HG03521 (cell line): ENCODE results near the gene KRT84.

Source experiments
- ATAC-seq: cut with Tn5 transposase; IDR thresholded peaks from one replicate; pipeline ENCODE4 v1.9.1; 2021; ENCODE audit warnings: mild to moderate bottlenecking, moderate library complexity; ENCODE audit not compliant: unreplicated experiment

Gene KRT84

GRCh38 chr12:52389313-52390207 is 4.1 kb upstream of the KRT84 start:
- no peak for ATAC-seq

DNA sequence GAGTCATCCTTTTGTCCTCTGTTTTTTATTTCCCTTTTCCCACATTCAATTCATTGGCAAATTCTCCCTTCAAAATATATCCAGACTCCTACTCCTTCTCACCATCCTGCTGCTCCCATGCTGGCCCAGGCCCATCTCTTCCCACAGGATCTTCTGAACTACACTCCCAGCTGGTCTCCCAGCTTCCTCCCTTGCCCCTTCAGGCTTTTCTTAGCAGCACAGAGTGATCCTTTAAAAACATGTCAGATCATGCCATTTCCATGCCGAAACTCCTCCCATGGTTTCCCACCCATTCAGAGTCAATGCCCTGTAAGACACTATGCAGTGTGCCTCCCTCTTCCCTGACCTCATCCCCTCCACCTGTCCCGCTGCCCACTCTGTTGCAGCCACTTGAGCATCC is 2.4 kb upstream of the KRT84 start:
- no peak for ATAC-seq

DNA sequence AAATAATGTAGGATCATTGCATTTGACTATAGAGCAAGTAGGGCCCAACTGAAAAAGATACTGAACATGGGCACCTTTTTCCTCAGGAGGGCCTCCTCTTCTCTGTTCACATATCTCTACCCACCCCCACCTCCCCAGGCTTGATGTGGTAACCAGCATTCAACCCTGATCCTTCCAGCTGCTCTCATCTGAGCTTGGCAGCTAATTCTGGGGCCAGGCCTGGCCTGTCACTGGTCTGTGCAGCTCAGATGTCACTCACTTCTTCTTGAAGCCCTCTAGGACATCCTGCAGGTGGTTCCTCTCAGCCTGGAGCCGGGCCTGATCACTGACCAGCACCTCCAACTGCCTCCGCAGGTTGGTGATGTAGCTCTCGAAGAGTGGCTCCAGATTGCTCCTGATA is 2.1 kb downstream of the KRT84 start:
- no peak for ATAC-seq

DNA sequence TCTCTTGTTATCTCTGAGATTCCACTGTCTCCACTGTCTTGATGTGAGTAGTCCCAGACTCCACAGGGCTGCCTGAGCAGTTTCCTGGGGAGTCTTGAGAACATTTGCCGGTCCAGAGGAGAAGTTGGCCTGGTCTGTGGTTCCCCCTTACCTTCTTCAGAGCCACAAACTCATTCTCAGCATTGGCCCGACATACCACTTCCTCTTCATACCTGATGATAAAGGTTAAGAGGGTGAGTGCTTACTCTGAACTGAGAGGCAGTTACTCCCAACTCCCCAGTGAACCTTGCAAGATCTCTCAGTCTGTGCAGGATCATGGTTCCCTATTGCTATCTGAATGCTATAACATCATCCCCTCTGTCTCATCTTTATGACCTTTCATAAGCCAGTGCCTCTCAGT is 2.6 kb downstream of the KRT84 start:
- ATAC-seq, result no peak

GRCh38 chr12:52381206-52381605 is 4.2 kb downstream of the KRT84 start:
- ATAC-seq, result no peak

- no peak for ATAC-seq
These were observed 5.2 kb downstream of the KRT84 start for GRCh38 chr12:52380271-52380694.

GRCh38 chr12:52379536-52379935 is 5.9 kb downstream of the KRT84 start:
- no peak for ATAC-seq

- no peak for ATAC-seq
These were observed 7.4 kb downstream of the KRT84 start for GRCh38 chr12:52378091-52378490.

DNA sequence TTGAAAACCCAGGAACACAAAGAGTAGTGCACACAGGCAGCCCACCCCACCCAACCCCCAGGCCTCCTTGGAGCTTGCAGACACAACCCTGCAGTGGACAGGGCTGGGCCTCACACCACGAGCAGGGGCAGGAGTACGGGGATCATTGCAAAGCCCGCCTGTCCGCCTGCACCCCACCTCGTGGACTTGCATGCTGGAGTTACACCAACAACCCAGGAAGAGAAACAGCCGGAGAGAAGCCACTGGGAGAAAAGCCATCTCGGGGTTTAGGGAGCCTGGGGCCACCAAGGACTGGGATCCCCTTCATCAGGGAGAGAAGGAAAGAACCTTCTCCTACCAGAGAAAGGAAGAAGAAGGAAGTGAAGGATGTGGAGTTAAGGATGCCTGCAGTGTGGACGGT is 8.2 kb downstream of the KRT84 start:
- no peak for ATAC-seq

- ATAC-seq, result no peak
These were observed 13.0 kb downstream of the KRT84 start for GRCh38 chr12:52372216-52373154.

DNA sequence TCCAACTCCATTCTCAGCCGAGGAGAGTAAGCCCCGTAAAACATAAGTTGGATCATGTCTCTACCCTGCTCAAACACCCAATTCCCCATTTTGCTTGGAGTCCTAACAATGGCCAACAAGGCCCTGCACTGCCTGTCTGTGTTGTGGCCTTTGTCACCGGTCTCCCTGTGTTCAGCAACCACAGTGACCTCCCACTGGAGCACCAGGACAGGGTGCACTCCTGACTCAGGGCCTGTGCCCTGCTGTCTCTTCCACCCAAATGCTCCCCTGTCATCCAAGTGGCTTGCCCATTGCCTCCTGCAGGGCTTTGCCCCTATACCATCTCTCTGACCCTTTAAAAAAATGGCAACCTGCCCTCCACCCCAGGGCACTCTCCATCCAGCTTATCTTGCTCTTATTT is 13.7 kb downstream of the KRT84 start:
- ATAC-seq, result no peak

DNA sequence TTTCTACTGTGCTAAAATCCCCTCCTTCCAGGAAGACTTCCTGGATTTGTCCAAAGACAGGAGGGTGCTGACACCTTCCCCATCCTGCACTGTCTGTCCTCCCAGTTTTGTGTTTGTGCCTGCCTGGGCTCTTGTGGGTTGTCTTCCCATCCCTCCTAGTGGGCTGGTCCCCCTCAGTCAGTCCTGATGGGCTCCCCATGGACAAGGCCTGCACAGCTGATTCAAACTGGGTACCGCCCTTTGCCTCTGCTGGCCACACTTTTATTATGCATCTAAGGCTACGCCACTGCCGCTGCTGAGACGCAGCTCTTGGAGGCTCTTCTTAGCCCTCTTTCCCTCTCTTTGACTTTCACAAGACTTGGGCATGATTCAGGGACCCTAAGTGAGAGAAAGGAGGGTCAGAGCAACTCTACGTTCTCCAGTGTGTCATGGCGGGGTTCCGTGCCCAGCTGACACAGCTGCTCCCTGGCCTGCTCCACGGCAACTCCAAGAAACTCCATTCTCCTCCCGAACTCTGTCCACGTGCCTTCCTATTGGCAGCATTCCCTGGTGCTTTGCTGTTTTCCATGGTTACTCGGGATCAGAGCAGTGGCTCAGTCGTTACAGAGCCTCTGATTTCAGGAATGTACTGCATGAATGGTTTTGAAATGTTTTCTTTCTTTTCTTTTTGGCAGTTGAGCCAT is 14.4 kb downstream of the KRT84 start:
- no peak for ATAC-seq

GRCh38 chr12:52369809-52370208 is 15.6 kb downstream of the KRT84 start:
- no peak for ATAC-seq

- no peak for ATAC-seq
These were observed 16.2 kb downstream of the KRT84 start for GRCh38 chr12:52369211-52369610.

GRCh38 chr12:52368508-52368907 is 16.9 kb downstream of the KRT84 start:
- no peak for ATAC-seq

GRCh38 chr12:52367876-52368275 is 17.6 kb downstream of the KRT84 start:
- no peak for ATAC-seq

GRCh38 chr12:52366738-52367485 is 18.5 kb downstream of the KRT84 start, which contains the start of gene KRT85:
TSS of gene KRT85 (minus strand) at chr12:52367481. CDS start at chr12:52367405, 76 bp downstream.
- no peak for ATAC-seq

DNA sequence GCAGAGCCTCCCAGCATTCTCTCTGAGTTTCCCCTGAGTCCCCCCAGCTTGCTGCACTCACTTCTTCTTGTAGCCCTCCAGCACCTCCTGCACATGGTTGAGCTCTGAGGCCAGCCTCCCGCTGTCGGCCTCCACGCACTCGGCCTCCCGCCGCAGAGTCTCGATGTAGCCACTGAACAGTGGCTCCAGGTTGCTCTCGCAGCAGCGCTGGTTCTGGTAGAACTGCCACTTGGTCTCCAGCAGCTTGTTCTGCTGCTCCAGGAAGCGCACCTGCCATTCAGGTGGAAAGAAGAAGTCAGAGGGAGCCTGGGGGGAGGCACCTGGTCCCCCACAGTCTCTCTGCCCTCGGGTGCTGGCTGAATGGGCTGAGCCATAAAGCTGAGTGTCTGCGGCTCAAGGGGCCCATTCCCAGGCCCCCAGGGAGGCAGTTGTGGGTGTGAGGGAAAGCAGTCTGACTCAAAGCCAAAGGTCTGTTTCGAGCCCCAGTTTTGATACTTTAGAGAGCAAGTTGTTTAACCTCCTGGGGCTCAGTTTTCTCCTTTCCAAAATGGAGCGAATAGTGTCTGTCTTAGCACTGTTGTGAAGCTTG is 20.5 kb downstream of the KRT84 start:
- no peak for ATAC-seq

DNA sequence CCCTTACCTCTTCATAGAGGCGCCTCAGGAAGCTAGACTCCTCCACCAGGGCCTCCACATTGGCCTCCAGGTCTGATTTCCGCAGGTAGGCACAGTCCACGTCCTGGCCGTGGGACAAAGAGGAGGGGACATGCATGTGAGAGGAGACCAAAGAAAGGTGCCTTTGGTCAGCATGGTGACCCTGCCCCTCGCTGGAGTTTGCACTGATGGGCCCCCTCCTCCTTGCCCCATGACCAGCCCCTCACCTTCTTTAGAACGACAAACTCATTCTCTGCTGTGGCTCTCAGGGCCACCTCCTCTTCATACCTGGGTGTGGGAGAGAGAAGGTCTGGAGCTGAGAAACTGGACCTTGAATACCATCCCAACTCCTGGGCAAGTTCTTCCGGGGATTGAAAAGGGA is 21.4 kb downstream of the KRT84 start:
- ATAC-seq, result no peak

DNA sequence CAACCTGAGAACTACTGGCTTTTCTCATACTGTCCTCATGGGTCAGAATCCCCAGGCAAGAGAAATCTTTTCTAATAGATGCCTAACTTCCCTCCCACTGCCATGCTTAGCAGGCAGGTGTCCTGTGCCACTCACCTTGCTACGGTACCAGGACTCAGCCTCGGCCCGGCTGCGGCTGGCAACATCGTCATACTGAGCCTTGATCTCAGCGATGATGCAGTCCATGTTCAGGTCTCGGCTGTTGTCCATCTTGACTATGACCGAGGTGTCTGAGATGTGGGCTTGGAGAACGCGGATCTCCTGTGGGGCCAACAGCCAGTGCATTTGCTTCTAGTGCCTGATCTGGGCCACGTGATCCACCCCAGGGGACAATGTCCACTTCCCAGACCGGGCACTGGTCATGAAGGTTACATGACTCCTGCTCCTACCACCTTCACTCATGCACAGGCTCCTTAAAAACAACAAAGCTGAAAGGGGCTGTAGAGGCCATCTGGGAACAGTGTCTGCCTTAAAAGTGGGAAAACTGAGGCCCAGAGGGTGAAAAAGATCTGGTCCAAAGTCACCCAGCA is 22.3 kb downstream of the KRT84 start:
- ATAC-seq, result no peak
